ENCODE results near the gene PKP4.

- TF ChIP-seq, protein P1, sequence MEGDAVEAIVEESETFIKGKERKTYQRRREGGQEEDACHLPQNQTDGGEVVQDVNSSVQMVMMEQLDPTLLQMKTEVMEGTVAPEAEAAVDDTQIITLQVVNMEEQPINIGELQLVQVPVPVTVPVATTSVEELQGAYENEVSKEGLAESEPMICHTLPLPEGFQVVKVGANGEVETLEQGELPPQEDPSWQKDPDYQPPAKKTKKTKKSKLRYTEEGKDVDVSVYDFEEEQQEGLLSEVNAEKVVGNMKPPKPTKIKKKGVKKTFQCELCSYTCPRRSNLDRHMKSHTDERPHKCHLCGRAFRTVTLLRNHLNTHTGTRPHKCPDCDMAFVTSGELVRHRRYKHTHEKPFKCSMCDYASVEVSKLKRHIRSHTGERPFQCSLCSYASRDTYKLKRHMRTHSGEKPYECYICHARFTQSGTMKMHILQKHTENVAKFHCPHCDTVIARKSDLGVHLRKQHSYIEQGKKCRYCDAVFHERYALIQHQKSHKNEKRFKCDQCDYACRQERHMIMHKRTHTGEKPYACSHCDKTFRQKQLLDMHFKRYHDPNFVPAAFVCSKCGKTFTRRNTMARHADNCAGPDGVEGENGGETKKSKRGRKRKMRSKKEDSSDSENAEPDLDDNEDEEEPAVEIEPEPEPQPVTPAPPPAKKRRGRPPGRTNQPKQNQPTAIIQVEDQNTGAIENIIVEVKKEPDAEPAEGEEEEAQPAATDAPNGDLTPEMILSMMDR (IDR thresholded peaks at IDR 0.05): no peak
- no peak for TF ChIP-seq EZH2 (IDR thresholded peaks at IDR 0.05)
These were observed 176.5 kb downstream of the PKP4 start for GRCh38 chr2:158633261-158633660.
